Measurements from ENCODE around the gene NAALADL2.
"Not testable (repeated sequence)": the region's sequence is repeated elsewhere in the genome, so short reads cannot be mapped to it uniquely, and the experiment has no call there.

GRCh38 chr3:175423848-175424247 is 564.7 kb downstream of the NAALADL2 start:
- not testable (repeated sequence) for TF ChIP-seq CTCF (conservative IDR thresholded peaks at IDR 0.05; ENCODE audit: low read depth, low read length); RAD21 (IDR thresholded peaks at IDR 0.05; ENCODE audit: low read length); USF2 (IDR thresholded peaks at IDR 0.05; ENCODE audit: low read depth, low read length); CEBPB (IDR thresholded peaks at IDR 0.05; ENCODE audit: low read depth, low read length); BHLHE40 (IDR thresholded peaks at IDR 0.05; ENCODE audit: low read depth, low read length)

Data from IMR-90 (cell line).